Activated naive CD4-positive, alpha-beta T cell treated with anti-CD3 and anti-CD28 coated beads for 36 hours (primary cell): ENCODE data around the gene PDPN. TPM values are rescaled to one million over a fixed set of nuclear protein-coding genes. Genes with fewer than 3 reads are reported as not detected.

Experiments
- CTCF ChIA-PET: fragments of 350-600 bp; sonication (Branson Sonifier 250); formaldehyde crosslinking; loops from one replicate; lab custom pipeline; 2021; ENCODE audit warnings: antibody characterized with exemption; lab: Charles Lee
- DNase-seq: peaks from one replicate; pipeline ENCODE4 v3.0.0-alpha.2; 2020
- H3K27ac Mint-ChIP-seq: one replicate; pipeline ENCODE4 v1.8.0; 2021; ENCODE audit warnings: mild to moderate bottlenecking, mixed read lengths
- H3K27me3 Mint-ChIP-seq: one replicate; pipeline ENCODE4 v1.8.0; 2021; ENCODE audit warnings: low read depth, mixed read lengths
- H3K36me3 Mint-ChIP-seq: one replicate; pipeline ENCODE4 v1.8.0; 2021; ENCODE audit warnings: low read depth, mixed read lengths
- H3K4me1 Mint-ChIP-seq: one replicate; pipeline ENCODE4 v1.8.0; 2021; ENCODE audit warnings: low read depth, mixed read lengths
- H3K4me3 Mint-ChIP-seq: one replicate; pipeline ENCODE4 v1.8.0; 2021; ENCODE audit warnings: mild to moderate bottlenecking, moderate library complexity, mixed read lengths
- H3K9me3 Mint-ChIP-seq: one replicate; pipeline ENCODE4 v1.8.0; 2021; ENCODE audit warnings: mixed read lengths
- intact Hi-C: fragments of 100-400 bp; cut with micrococcal nuclease; formaldehyde crosslinking; loops from one replicate; pipeline ENCODE4 v1.15.1; 2023
- total RNA-seq, 2 experiments: library from RNA; stranded (reverse); gene quantifications; one replicate each; pipeline ENCODE4 v1.2.3, GENCODE V29; 2021

Gene PDPN, protein sequence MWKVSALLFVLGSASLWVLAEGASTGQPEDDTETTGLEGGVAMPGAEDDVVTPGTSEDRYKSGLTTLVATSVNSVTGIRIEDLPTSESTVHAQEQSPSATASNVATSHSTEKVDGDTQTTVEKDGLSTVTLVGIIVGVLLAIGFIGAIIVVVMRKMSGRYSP
- not detected for total RNA-seq

DNA sequence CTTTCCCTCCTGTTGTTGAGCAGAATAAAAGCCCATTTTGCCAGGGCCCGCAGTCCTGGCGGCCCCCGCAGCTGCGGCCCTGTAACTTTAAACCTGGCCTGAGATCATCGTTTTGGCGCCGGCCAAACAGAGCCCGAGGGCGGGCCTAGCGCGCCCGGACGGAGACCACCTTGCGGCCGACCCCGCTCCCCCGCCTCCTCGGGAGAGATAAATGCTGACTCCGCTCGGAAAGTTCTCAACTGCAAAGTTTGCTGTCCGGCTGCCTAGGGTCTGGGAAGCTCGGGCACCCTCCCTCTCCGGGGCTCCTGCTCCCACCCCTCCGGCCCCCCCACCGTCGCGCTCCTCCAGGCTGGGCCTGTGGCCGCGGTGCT is at the start of gene PDPN:
TSS of gene PDPN (plus strand) at position 238 of the 371 bp plus-strand sequence. CDS start 202 bp downstream, outside the sequence.
- H3K4me3 Mint-ChIP-seq: no peak within 1 kb of the TSS

DNA sequence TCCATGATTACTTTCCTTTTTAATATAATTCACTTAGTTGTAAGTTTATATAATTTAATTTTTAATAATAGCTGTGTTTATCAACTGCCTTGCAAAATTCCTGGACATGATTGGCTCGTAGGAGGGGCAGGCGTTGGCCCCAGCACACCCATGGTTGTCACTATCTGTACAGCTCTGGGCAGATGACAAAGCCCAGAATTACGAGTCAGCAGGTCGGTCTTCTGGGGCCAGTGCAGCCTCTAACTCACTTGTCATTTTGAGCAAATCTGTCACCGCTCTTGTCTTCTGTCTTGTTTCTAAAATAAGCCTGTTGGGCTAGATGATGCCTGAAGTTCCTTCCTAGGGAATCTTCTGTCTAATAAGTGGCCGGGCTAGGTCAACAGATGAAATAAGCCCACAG is 48.4 kb upstream of the PDPN start:
- CTCF ChIA-PET: no interaction called here
- Mint-ChIP-seq H3K4me1 (peaks cover 2% of the 10 kb centered on the region), H3K27ac (no peak overlapping the region), H3K4me3 (no peak overlapping the region), H3K9me3 (no peaks in the 10 kb centered on the region), H3K36me3 (no peaks in the 10 kb centered on the region), H3K27me3 (no peaks in the 10 kb centered on the region)
- intact Hi-C loops: no loop called here
- no peak for DNase-seq

More for the DNA sequence above, at the start of gene PDPN:
- Mint-ChIP-seq H3K9me3 (no peaks in the 10 kb centered on the region), H3K27ac (no peak within 1 kb of the TSS), H3K27me3 (peaks cover 59% of the 10 kb centered on the region), H3K36me3 (no peaks in the 10 kb centered on the region), H3K4me1 (no peaks in the 10 kb centered on the region)
- intact Hi-C loops: no loop called here
- CTCF ChIA-PET: no interaction called here
- no peak for DNase-seq

DNA sequence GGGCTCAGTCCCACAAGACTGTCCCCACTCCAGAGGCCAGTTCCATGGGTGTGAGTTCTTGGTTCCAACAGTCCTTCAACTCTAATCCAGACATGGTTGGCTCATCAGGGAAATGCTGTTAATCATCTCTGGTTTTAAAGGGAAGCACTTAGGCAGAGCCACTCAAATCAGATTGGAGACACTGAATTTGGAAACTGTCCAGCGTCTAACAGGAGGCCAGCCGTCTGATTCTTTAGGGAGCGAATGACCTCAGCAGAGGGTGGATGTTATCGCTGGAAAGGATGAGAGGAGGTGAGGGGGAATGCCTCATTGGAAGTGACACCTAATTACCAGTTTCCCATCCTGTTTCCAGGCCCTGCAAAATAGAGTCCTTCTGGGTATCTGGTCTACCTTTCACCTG is 47.1 kb upstream of the PDPN start:
- Mint-ChIP-seq H3K36me3 (no peaks in the 10 kb centered on the region), H3K27me3 (no peaks in the 10 kb centered on the region), H3K9me3 (no peaks in the 10 kb centered on the region), H3K4me1 (no peaks in the 10 kb centered on the region), H3K27ac (no peak overlapping the region), H3K4me3 (no peak overlapping the region)
- no peak for DNase-seq
- intact Hi-C loops: no loop called here
- CTCF ChIA-PET: no interaction called here

DNA sequence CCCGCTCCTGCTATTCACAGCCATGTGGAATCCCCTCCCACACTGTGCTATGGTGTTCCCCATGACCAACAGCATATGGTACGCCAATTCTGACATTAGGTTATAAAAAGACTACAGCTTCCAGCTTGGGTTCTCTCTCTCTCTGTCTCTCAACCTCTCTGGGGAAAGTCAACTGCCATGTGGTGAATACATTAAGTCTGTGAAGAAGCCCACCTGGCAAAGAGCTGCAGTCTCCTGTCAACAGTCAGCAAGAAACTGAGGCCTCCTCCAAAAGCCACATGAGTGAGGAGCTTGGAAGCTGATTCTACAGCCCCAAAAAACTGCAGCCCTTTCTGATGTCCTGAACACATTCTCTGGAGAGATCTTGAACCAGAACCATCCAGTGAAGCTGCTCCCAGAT is 44.8 kb upstream of the PDPN start:
- intact Hi-C loops: no loop called here
- CTCF ChIA-PET: interaction anchor here (0.6 kb wide), 1 partner anchor 164 kb away, joined by 3 read pairs; no protein-coding TSS in a partner anchor
- Mint-ChIP-seq H3K4me1 (no peaks in the 10 kb centered on the region), H3K4me3 (no peak overlapping the region), H3K27me3 (peaks cover 2% of the 10 kb centered on the region), H3K36me3 (no peaks in the 10 kb centered on the region), H3K9me3 (no peaks in the 10 kb centered on the region), H3K27ac (no peak overlapping the region)
- DNase-seq: no peak

DNA sequence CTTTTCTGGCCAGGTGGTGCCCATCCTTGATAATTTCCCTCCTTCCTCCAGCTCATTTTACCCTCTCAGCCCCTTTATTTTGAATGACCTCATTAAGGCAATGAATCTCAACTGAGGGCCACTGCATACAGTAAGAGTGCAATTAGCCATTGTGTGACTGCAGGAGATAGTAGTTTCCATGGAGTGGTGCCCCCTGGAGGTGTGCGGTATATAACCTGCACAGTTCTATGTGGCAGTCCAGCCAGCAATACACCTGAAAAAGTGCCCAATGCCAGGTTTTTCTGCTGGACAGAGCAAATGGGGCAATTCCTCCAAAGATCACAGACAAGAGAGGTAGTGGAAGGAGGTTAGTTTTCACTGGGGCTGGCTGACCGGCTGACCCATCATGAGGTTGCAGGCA is 43.9 kb upstream of the PDPN start:
- CTCF ChIA-PET: no interaction called here
- H3K27ac Mint-ChIP-seq: no peak overlapping the region
- intact Hi-C loops: no loop called here
- H3K36me3 Mint-ChIP-seq: no peaks in the 10 kb centered on the region
- H3K9me3 Mint-ChIP-seq: no peaks in the 10 kb centered on the region
- no peak overlapping the region for H3K4me3 Mint-ChIP-seq
- H3K4me1 Mint-ChIP-seq: no peaks in the 10 kb centered on the region
- no peak for DNase-seq
- peaks cover 2% of the 10 kb centered on the region for H3K27me3 Mint-ChIP-seq

DNA sequence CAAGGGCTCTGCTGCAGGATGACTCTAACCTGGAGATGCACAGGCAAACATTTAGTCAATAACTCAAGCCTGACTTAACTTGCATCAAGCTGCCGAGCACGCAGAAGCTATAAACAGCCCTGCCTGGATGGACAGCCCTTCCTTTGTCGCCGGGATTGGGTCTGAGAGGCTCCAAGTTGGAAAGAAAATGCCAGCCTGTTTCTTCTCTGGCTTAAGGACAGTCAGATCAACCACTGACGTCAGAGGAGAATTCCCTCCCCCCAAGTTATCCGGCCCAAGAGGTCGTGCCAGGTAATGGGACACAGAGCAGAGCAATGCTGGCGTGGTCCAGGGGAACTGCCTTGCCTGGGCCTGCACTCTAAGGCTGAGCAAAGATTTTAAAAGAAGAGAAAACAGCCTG is 42.8 kb upstream of the PDPN start:
- Mint-ChIP-seq H3K4me3 (no peak overlapping the region), H3K27me3 (peaks cover 3% of the 10 kb centered on the region), H3K4me1 (no peaks in the 10 kb centered on the region), H3K9me3 (no peaks in the 10 kb centered on the region), H3K27ac (no peak overlapping the region), H3K36me3 (no peaks in the 10 kb centered on the region)
- DNase-seq: no peak
- CTCF ChIA-PET: no interaction called here
- intact Hi-C loops: no loop called here

DNA sequence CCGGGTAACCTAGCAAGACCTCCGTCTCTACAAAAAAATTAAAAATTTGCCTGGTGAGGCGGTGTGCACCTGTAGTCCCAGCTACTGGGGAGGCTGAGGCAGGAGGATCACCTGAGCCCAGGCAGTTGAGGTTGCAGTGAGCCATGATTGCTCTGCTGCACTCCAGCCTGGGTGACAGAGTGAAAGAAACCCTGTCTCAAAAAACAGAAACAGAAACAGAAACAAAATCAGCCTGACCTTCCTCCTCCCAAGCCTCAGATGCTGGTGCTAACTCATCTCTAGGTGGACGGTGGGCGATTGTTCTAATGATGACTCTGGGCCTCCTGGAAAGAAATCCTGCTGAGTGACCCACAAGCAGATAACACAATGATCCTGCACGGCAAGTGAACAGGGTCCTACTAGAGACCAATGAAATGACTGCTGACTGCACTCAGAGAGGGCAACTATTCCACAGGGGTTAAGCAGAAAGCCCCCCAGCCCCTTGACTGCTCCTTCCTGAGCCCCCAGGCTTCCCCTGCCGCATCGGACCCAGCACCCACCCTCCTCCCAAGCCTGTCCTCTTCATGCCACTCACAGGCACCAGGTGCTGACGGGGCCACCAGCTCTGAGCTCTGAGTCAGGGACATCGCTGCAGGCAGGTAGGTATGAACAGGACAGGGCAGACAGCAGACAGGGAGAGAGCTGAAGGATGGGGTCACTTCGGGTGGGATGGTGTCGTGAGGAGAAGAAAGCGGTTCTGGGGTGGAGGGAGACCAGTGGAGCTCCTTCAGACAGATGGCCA is 42.0 kb upstream of the PDPN start:
- H3K4me1 Mint-ChIP-seq: no peaks in the 10 kb centered on the region

DNA sequence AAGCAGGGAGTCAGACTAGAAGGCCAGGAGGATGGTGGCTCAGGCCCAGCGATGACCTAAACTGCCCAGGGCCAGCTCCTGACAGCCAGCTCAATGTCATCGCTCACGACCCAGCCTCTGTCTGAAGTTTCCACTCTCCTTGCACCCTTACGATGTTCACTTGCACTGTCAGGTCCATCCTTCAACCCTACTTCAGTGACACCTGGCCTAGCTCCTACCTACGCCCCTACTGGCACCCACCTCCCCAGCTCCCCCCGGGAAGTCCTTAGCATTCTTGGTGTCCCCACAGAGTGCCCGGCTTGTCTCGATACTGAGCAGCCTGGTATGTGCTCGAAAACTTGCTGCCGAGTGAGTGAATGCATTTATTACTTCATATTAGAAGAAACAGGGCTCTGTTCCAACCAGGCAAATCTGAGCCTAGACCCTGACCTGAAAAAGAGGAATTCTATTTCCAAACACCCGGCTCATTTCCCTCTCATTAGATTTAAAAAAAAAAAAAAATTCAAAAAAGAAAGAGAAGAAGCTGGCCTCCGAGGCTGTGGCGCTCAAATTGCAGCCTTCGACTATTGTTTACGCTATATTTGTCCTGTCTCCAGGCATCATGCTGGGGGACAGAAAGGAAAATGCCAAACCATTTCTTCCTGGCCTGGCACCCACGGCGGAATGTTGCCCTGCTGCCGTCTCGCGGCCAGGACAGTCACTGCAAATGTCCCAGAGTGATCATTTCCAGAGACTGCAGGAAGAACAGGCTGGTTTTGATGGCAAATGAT is 40.0 kb upstream of the PDPN start:
- Mint-ChIP-seq H3K4me3 (no peak overlapping the region), H3K27ac (no peak overlapping the region), H3K36me3 (no peaks in the 10 kb centered on the region), H3K4me1 (no peaks in the 10 kb centered on the region), H3K9me3 (no peaks in the 10 kb centered on the region), H3K27me3 (peaks cover 13% of the 10 kb centered on the region)
- CTCF ChIA-PET: no interaction called here
- DNase-seq: no peak
- intact Hi-C loops: no loop called here

More for the DNA sequence above, 42.0 kb upstream of the PDPN start:
- Mint-ChIP-seq H3K27me3 (peaks cover 7% of the 10 kb centered on the region), H3K9me3 (no peaks in the 10 kb centered on the region), H3K4me3 (no peak overlapping the region), H3K27ac (no peak overlapping the region), H3K36me3 (no peaks in the 10 kb centered on the region)
- no peak for DNase-seq
- intact Hi-C loops: no loop called here
- CTCF ChIA-PET: no interaction called here

DNA sequence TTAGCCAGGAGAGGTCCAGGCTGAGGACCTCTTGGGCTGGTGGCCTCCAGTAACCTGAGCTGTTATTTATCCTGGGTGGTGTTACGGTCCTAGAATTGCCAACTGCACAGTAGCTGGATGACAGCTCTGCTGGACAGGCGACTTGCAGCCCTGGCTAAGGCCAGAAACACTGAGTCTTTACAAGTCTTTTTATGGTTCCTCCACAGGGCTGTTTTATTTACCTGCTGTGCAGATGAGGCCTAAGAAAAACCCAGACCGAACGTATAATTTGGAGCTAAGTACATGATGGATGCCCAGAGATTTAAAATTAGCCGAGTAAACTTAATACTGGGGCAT is 39.4 kb upstream of the PDPN start:
- intact Hi-C loops: no loop called here
- Mint-ChIP-seq H3K9me3 (no peaks in the 10 kb centered on the region), H3K4me3 (no peak overlapping the region), H3K27ac (no peak overlapping the region), H3K27me3 (peaks cover 16% of the 10 kb centered on the region), H3K36me3 (no peaks in the 10 kb centered on the region), H3K4me1 (no peaks in the 10 kb centered on the region)
- no peak for DNase-seq
- CTCF ChIA-PET: no interaction called here

DNA sequence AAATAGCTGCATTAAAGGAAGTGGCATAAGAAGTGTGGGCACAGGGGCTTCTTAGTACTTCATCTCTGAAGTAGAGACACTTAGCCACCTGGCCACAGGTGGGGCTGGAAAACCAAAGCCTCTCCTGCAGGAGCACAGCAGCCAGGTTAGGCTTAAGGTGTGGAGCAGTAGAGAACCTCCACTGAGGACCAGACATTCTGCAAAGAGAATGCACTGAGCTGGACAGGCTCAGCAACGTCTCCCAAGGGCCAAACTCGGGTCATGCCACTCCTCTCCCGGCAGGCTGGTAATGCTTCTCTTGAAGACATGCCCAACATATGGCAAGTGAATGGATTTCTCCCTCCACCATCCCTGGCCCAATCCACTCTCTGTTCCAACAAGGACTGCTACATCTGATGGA is 36.8 kb upstream of the PDPN start:
- CTCF ChIA-PET: no interaction called here
- peaks cover 16% of the 10 kb centered on the region for H3K27me3 Mint-ChIP-seq
- H3K36me3 Mint-ChIP-seq: no peaks in the 10 kb centered on the region
- intact Hi-C loops: no loop called here
- no peak overlapping the region for H3K4me3 Mint-ChIP-seq
- no peak overlapping the region for H3K27ac Mint-ChIP-seq
- no peaks in the 10 kb centered on the region for H3K9me3 Mint-ChIP-seq
- H3K4me1 Mint-ChIP-seq: no peaks in the 10 kb centered on the region
- DNase-seq: no peak

DNA sequence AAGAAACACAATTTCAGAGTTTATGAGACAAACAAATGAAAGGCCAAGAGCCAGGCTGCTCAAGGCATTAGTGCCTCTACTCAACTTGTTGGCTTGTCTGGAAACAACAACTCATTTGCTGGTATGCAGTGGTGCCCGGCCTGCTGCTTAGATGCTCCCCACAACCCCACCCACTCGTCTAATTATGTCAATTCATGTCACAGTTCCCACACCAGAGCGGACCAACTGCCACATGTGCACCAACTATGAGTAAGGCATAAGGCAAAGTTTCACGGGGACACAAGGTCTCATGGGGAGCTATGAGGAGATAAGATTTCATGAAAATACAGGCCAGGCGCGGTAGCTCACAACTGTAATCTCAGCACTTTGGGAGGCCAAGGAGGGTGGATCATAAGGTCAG is 35.4 kb upstream of the PDPN start:
- Mint-ChIP-seq H3K4me1 (no peaks in the 10 kb centered on the region), H3K36me3 (no peaks in the 10 kb centered on the region), H3K27ac (no peak overlapping the region), H3K4me3 (no peak overlapping the region), H3K9me3 (no peaks in the 10 kb centered on the region), H3K27me3 (peaks cover 16% of the 10 kb centered on the region)
- intact Hi-C loops: no loop called here
- CTCF ChIA-PET: no interaction called here
- DNase-seq: no peak

DNA sequence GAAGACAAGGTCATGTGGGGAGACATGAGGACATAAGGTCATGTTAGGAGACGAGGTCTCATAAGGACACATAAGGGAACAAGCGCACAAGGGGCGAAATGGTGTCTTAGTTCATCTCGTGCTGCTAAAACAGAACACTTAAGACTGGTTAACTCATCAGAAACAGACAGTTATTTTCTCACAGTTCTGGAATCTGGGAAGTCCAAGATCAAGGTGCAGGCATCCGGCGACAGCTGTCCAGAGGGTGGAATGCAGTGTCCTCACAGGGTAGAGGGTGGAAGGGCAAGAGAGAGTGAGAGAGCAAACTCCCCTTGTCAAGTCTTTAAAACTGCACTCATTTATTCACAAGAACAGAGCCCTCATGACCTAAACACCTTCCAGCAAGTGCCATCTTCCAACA is 34.6 kb upstream of the PDPN start:
- peaks cover 13% of the 10 kb centered on the region for H3K27me3 Mint-ChIP-seq
- no peak overlapping the region for H3K27ac Mint-ChIP-seq
- CTCF ChIA-PET: interaction anchor here (0.6 kb wide), 1 partner anchor 87 kb away, joined by 4 read pairs; no protein-coding TSS in a partner anchor
- no peaks in the 10 kb centered on the region for H3K4me1 Mint-ChIP-seq
- no peak for DNase-seq
- no peaks in the 10 kb centered on the region for H3K9me3 Mint-ChIP-seq
- intact Hi-C loops: no loop called here
- H3K4me3 Mint-ChIP-seq: no peak overlapping the region
- H3K36me3 Mint-ChIP-seq: no peaks in the 10 kb centered on the region
